HK-2 (cell line): ENCODE measurements around the gene CD164.
"Not testable (repeated sequence)": the region's sequence is repeated elsewhere in the genome, so short reads cannot be mapped to it uniquely, and the experiment has no call there.

Source experiments
- DNase-seq: peaks from one replicate; pipeline ENCODE4 v3.0.0-alpha.2; 2018; ENCODE audit not compliant: unreplicated experiment

The CD164 gene

DNA sequence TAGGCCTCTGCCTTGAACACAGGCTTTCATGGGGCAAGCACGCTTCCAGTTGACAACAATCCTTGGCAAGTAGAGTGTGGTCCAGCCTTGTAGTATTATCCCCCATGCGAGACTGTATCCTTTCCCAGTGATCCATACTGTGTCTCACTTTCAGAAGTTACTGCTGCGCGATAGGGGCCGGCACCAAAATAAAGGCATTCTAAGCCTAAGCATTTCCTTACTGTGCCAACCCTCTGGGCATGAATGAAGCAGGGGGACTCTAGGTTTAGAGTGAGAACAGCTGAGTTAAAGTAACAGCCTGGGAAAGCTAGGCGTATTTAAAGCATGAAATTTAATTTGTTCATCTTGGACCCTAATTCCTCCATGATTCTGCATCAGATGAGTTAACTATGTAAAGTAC is 39.4 kb downstream of the CD164 start:
- DNase-seq, result no peak

DNA sequence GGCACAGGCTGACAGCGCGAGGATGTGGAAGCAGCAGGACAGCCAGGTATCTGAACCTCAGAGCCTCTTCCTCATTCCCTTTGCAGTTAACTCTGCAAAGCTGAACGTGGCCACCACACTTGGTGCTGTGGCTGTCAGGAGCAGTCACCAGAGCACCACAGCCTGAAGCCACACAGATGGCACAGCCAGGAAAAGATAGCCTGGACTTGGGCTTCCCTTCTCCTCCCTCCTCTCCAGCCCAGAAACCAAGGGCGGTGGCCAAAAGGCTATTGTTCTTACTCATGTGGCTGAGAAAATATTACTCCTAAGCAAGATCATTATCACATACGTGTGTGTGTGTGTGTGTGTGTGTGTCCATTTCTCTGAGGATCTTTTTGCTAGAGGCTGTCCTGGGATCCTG is 39.8 kb downstream of the CD164 start:
- DNase-seq, result no peak

DNA sequence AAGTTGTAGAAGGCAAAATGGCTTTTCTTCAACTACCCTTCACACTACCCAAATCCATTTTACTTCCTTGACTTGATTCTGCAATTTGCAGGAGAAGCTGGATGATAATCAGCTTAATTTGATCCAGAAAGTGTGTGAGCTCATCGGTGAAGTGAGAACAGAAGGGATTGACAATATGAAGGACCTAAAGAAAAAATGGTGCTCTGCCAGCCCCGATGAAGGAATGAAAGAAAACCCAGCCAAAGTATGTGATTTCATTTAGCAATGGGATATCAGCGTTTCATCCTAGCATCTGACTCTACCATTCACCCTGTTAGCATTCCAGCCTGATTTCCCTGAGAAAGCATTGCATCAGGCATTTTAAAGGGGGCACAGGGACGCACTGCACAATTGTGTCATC is 41.5 kb downstream of the CD164 start:
- DNase-seq, result no peak

DNA sequence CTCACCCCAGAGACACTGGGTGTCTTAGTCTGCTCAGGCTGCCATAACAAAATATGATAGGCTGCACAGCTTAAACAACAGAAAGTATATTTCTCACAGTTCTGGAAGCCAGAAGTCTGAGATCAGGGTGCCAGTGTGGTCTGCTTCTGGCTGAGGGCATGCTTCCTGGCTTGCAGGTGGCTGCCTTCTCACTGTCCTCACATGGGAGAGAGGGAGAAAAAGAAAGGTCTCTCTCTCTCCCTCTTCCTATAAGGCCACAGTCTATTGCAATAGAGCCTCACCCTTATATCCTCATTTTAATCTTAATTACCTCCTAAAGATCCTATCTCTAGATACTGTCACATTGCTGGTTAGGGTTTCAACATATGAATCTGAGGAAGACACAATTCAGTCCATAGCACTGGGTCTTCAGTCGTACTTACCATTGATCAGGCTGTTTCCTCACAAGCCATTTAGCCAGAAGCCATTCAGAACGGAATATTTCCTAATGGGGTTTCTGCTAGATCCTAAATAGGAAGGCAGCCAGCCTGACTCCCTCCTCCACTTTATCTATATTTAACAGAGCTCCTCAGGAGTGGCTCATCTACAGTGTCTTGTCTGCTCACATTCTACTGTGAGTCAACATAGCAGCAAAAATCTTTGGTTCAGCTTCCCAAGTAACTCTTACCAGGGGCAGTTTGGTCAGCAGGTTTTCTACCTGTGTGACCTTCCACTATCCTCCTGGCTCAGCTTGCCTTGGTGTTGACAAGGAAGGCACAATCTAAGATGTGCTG is 42.2 kb downstream of the CD164 start:
- no peak for DNase-seq

DNA sequence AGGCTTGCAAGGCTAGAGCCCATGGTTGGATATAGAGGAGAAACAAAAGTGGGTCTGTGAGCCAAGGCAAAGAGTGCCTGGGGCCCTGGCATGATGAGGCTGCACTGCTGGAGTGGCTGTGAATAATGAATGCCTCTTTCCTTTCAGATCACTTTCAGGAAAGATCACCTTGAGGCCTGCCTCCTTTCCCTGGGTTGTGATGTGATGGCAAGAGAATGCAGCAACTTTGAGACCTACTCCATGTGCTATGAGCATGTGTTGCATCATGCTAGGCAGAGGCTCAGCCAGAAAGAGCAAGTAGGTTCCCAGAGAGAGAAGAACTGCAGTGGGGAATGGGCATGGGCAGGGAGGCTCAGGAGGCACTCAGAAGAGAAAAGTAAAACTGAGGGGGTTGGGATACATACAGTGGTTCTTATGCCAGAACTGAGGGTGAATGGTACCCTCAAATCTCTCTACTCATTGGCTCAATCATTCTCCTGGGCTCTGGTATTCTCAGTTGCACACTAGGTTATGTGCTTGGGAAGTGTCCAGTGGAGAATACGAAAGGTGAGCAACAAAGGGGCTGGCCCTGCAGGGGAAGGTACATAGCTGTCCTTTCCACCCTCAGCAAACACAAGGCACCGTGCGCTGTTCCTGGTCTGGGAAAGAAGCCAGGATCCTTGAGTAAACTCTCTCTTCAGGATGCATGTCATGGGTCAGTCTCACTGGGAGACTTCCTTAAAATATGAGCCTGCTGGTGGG is 45.9 kb downstream of the CD164 start:
- DNase-seq, result no peak

DNA sequence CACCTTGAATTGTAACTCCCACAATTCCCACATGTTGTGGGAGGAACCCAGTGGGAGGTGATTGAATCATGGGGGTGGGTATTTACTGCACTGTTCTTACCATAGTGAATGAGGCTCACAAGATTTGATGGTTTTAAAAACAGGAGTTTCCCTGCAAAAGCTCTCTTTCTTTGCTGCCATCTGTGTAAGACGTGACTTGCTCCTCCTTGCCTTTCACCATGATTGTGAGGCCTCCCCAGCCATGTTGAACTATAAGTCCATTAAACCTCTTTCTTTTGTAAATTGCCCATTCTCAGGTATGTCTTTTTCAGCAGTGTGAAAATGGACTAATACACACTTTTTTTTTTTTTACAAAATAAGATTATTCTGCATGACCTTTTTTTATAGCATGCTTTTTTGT is 48.4 kb downstream of the CD164 start:
- DNase-seq, result not testable (repeated sequence)

DNA sequence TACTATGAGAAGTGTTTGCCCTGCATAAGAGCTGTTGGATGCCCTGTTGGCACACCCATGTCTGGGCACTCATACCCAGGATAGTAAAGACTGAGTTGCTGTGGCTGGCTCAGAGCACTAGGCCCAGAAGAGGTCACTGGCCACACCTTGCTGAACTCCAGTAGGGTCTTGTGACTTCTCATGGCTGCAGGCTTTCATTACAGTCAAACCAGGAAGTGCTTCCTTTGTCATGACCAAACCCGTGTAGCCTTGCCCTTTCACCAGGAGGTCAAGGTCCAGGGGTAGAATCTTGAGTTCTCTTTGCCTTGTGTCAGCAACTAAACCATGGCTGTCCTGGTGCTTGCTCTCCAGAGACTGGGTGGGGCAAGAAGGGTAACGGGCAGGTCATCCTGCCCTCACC is 49.5 kb downstream of the CD164 start:
- DNase-seq, result no peak

DNA sequence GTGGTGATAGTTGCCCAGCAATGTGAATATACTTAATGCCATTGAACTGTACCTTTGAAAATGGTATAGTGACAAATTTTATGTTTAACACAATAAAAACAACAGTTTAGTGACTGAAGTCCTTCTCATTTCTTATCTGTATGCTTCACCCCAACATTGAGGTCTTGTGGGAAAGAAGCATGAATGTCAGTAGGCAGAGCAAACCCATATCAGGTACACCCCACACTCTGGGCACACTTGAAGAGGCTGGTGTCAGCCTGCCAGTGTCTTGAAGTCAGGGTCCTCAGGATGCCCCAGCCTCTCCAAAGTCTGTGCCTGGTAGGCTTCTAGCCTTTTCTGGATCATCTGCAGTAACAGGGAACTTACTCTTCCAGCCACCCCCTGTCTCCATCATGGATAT is 51.2 kb downstream of the CD164 start:
- DNase-seq, result no peak

DNA sequence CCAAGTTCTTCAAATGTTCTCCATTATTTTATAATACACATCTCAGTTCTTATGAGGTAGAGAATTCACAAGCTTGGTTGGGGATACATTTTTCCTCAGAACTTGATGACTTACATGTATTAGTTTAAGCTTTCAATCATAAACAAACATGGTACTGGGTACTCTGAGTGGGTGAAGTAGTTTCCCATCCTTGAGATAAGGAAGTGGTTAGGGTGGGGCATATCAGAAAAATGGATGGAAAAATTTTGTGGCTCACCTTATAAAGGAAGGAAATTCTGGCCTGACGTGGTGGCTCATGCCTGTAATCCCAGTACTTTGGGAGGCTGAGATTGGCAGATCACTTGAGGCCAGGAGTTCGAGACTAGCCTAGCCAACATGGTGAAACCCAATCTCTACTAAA is 52.0 kb downstream of the CD164 start:
- DNase-seq, result no peak

DNA sequence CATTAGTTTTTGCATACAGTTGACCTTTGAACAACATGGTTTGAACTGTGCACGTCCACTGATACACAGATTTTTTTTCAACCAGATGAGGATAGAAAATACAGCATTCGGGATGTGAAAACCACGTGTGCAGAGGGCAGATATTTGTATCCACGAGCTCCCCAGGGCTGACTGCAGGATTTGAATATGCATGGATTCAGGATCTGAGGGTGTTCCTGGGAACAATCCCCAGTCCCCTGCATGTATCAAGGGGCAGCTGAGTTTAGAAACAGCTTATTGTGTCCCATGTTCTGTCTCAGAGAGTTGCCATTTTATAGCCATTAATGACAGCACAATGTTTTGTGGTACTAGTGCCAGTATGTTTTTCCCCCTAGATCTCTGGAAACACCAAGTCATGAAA is 53.6 kb downstream of the CD164 start:
- no peak for DNase-seq

DNA sequence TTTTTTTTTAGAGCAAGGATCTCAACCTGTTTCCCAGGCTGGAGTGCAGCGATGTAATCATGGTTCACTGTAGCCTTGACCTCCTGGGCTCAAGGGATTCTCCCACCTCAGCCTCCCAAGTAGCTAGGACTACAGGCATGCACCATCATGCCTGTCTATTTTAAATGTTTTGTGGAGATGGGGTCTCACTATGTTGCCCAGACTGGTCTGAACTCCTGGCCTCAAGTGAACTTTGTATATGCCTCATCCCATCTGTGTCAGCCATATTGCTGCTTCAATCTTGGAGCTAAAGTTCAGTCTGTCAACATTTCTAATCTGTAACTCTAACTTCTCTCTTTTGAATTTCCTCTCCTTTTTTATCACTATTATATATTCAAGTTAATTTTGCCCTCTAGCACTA is 54.3 kb downstream of the CD164 start:
- no peak for DNase-seq

DNA sequence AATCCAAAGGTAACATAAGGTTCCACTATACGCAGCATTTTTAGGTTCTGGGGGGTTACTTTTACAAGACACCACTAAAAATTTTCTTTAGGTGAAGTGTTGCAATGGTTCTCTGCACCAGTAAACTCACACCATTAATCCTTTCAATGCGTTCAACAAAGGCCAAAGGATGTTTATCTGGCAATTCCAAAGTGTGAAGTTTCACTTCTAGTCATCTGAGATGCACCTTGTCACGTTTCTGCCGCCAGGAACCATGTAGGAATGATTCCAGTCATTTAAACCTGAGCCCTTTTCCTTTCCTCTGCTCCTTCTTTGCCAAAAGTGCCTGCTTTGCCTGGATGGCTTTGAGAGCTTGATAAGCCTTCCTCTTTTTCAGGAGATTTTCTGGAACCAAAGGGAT is 54.8 kb downstream of the CD164 start:
- DNase-seq, result no peak

DNA sequence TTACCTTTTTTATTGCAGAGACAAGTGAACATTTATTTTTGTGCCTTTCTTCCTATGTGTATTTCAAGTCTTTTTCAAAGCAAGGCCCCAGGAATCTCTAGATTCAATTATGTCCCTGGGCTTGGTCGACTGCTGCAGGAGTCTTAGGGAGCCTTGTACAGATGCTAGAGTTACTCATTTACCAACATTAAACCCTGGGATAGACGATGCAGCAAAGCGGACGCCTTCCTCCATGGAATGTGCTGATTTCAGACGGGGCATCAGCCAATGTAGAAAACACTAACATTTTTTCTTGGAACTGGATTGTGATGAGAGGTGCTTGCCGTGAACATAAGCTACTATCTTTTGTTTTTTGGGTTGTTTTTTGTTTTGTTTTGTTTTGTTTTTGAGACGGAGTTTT is 55.9 kb downstream of the CD164 start:
- DNase-seq, result no peak

DNA sequence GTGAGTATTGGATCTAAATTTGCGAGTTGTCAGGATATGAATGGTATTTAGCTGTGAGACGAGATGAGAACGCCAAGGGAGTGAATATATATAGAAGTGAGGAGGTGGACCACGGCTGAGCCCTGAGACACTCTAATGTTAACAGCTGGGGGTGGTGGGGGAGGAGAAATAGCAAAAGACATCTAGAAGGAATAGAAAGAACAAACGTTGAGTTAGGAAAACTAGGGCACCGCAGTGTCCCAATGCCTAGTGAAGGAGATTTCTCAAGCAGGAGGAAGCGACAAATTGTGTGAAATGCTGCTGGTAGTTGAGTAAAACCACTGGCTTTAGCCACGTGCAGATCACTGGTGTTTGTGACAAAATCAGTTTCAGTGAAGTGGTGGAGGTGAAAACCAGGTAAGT is 56.9 kb downstream of the CD164 start:
- no peak for DNase-seq

DNA sequence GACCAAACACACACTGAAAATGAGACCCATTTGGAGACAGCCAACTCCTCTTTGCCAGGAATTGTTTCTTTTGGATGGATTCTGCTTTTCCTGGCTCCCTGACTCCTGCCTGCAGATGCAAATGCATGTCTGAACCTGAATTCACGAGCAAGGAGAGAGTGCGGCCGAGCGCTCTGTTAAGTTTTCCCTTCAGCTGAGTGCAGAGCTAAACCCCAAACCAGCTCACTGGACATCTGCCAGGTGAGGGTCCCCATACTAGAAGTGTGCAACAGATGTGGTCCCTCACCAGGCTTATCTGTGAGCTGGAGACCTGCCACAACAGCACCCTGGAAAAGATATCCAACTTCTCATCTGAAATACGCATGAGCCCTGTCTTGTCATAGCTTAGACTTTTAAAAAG is 59.0 kb downstream of the CD164 start:
- DNase-seq, result no peak

DNA sequence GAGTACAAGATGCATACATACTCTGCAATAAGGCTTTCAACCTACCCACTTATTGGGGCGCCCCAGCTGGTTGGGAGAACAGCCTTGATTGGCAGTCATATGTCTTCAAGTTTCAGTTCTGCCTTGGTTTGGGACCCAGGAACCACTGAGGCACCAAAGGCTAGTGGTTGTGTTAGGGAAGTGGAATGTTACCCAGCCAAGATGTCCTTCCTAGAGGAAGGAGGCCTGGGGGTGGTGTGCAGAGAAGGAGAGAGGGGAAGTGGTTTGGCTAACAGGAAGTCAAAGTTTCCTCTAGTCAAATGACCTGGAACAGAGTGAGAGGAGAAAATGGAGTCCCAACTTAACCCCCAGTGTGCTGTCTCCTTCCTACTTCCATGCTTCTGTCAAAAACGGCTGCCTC is 59.4 kb downstream of the CD164 start:
- no peak for DNase-seq

DNA sequence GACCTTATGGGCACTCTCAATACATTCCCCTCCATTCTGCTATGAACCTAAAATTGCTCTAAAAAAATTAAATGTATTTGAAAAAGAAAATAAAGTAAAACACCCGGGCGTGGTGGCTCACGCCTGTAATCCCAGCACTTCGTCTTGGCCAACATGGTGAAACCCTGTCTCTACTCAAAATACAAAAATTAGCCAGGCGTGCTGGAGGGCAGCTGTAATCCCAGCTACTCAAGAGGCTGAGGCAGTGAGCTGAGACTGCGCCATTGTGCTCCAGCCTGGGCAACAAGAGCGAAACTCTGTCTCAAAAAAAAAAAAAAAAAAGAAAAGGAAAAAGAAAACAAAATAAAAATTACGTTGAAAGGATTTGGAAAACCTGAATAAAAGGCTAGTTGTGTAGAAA is 60.5 kb downstream of the CD164 start:
- DNase-seq, result no peak

DNA sequence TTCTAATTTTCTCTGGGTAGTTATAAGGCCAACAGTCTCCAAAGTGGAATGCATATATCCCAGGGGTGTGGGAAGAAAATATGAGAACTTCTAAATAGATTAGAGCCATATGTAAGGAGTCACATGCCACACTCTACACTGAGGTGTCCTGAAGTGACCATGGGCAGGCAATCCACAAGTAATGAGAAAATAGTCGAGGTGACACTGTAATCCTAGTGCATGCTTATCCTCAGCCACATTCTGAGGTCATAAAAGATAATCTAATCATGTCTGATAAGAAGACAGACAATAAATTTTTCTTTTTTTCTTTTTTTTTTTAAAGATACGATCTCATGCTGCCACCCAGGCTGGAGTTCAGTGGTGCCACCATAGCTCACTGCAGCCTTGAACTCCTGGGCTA is 62.2 kb downstream of the CD164 start:
- DNase-seq, result no peak

DNA sequence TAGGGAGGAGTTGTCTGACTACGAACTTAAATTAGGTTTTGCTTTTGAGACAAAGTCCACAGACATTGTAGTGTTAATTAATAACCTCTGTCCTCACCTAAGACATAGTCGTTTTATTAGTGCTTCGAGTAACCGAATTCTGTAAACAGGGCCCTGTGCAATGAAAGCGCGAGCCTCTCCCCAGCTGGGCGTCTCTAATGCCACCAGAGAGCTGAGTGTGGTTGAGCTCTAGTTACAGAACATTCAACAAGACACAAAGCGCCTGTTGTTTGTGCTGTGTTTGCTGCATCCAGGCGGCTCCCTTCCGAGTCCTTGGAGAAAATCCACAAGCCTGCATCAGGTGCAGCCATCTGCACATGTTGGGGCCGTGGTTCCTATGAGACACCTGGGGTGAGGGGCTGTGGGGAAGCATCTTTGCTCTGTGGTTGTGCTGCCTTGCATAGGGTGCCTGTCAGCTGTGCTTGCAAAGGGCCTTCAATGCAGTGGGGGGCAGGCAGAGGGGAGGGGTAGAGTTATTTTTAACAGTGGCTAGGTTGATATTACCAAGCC is 63.9 kb downstream of the CD164 start:
- DNase-seq, result no peak

DNA sequence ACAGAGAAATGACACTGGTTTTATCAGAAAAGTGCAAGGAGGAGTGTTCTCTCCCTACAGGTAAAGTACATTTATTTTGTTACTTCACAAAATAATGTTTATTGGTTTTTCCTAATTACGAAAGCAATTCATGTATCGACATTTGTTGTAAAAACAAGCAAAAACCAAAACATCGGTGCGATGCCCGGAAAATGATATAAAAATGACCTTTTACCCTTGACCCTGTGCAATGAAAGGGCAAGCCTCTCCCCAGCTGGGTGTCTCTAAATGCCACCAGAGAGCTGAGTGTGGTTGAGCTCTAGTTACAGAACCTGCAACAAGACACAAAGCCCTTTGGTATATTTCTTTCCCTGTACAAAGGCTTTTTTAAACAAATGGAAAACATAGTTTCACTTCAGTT is 65.4 kb downstream of the CD164 start:
- no peak for DNase-seq
